ENCODE results near the gene PCBD1. TPM values are rescaled to one million over a fixed set of nuclear protein-coding genes. Genes with fewer than 3 reads are reported as not detected.

The PCBD1 gene
- total and polyA plus RNA-seq, 2 experiments from 2014 or later = 33.3 to 78.5 TPM

DNA sequence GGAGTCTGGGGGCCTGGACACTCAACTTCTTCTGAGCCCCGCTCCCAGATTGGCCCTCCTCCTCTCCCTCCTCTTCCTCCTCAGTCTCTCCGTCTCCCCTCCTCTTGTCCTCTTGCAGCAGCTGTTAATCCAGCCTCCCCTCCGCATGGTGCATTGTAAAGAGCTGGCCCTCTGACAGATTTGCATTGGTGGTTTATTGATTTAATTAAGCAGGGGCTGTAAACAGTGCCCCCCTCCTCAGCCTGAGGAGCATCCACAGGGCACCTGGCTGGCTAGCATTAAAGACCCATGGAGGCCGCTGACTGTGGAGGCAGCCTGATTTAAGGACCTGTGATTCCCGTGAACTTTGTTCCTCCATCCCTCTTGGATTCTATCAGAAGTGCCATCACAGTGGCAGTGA is 28.9 kb upstream of the PCBD1 start:
- TF ChIP-seq ZNF114 (CRISPR knock-in tag; IDR thresholded peaks at IDR 0.05) = no peak
- TF ChIP-seq, protein P1, sequence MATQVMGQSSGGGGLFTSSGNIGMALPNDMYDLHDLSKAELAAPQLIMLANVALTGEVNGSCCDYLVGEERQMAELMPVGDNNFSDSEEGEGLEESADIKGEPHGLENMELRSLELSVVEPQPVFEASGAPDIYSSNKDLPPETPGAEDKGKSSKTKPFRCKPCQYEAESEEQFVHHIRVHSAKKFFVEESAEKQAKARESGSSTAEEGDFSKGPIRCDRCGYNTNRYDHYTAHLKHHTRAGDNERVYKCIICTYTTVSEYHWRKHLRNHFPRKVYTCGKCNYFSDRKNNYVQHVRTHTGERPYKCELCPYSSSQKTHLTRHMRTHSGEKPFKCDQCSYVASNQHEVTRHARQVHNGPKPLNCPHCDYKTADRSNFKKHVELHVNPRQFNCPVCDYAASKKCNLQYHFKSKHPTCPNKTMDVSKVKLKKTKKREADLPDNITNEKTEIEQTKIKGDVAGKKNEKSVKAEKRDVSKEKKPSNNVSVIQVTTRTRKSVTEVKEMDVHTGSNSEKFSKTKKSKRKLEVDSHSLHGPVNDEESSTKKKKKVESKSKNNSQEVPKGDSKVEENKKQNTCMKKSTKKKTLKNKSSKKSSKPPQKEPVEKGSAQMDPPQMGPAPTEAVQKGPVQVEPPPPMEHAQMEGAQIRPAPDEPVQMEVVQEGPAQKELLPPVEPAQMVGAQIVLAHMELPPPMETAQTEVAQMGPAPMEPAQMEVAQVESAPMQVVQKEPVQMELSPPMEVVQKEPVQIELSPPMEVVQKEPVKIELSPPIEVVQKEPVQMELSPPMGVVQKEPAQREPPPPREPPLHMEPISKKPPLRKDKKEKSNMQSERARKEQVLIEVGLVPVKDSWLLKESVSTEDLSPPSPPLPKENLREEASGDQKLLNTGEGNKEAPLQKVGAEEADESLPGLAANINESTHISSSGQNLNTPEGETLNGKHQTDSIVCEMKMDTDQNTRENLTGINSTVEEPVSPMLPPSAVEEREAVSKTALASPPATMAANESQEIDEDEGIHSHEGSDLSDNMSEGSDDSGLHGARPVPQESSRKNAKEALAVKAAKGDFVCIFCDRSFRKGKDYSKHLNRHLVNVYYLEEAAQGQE (IDR thresholded peaks at IDR 0.05; ENCODE audit: unreplicated experiment) = no peak
- H3K79me2 ChIP-seq (replicated peaks; ENCODE audit: insufficient read depth) = no peaks in the 10 kb centered on the region
- H3K9me3 Mint-ChIP-seq = no peaks in the 10 kb centered on the region; the same call in none of the 3 replicates
- H3K4me3 Mint-ChIP-seq = no peak overlapping the region
- H3K9me2 ChIP-seq (ENCODE audit: insufficient read depth) = no peaks in the 10 kb centered on the region
- H3K36me3 ChIP-seq (ENCODE audit: insufficient read depth) = no peaks in the 10 kb centered on the region
- ATAC-seq (no peak), DNase-seq (ENCODE audit: low spot score) (no peak)
- H3F3A ChIP-seq (replicated peaks; ENCODE audit: low read depth) = no peaks in the 10 kb centered on the region
- H3K27ac Mint-ChIP-seq = no peak overlapping the region
- H3K4me3 ChIP-seq = no peak overlapping the region
- no peaks in the 10 kb centered on the region for H3K27me3 ChIP-seq (ENCODE audit: insufficient read depth)
- H3K27ac ChIP-seq (ENCODE audit: low read depth) = no peak overlapping the region
- no peaks in the 10 kb centered on the region for H3K36me3 Mint-ChIP-seq (ENCODE audit: low read depth)
- no peaks in the 10 kb centered on the region for H3K4me1 ChIP-seq (ENCODE audit: insufficient read depth)
- H3K4me2 ChIP-seq = no peak overlapping the region
- peaks cover 3% of the 10 kb centered on the region; the same call in 1 of the 3 replicates for H3K4me1 Mint-ChIP-seq
- H3K27me3 Mint-ChIP-seq (ENCODE audit: insufficient read depth, low read depth, poor library complexity) = peaks cover 2% of the 10 kb centered on the region
- no peaks in the 10 kb centered on the region for H4K20me1 ChIP-seq (replicated peaks; ENCODE audit: insufficient read depth)
- no peak overlapping the region for H2AFZ ChIP-seq

DNA sequence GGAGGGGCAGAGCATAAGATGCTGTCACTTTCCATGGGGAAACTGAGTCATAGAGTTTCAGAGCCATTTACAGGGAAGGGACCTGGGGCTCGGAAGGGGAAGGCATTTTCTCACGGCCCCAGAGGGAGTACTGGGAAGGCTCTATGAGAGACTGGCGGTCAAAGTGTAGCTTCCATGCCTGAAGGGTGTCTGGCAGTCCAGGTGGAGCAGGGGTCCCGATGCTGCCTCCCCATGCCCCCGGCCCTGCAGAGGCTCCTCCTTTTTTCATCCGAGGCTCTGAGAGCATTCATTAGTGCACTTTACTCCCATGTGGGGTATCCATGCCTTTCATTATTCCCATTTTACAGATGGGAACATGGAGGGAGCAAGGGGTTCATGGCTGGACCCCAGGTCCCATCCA is 27.9 kb upstream of the PCBD1 start:
- Mint-ChIP-seq H3K4me3 (no peak overlapping the region), H3K27ac (no peak overlapping the region), H3K36me3 (ENCODE audit: low read depth) (no peaks in the 10 kb centered on the region), H3K9me3 (peaks cover 3% of the 10 kb centered on the region; the same call in 2 of the 3 replicates), H3K4me1 (peaks cover 3% of the 10 kb centered on the region; the same call in 1 of the 3 replicates), H3K27me3 (ENCODE audit: insufficient read depth, low read depth, poor library complexity) (peaks cover 3% of the 10 kb centered on the region)
- Histone ChIP-seq H3K79me2 (replicated peaks; ENCODE audit: insufficient read depth) (no peaks in the 10 kb centered on the region), H3K4me1 (ENCODE audit: insufficient read depth) (no peaks in the 10 kb centered on the region), H3F3A (replicated peaks; ENCODE audit: low read depth) (no peaks in the 10 kb centered on the region), H3K27ac (ENCODE audit: low read depth) (no peak overlapping the region), H3K36me3 (ENCODE audit: insufficient read depth) (no peaks in the 10 kb centered on the region), H3K4me3 (no peak overlapping the region), H3K9me2 (ENCODE audit: insufficient read depth) (no peaks in the 10 kb centered on the region), H4K20me1 (replicated peaks; ENCODE audit: insufficient read depth) (no peaks in the 10 kb centered on the region), H3K4me2 (no peak overlapping the region), H3K27me3 (ENCODE audit: insufficient read depth) (no peaks in the 10 kb centered on the region), H2AFZ (no peak overlapping the region)
- TF ChIP-seq, protein P2, sequence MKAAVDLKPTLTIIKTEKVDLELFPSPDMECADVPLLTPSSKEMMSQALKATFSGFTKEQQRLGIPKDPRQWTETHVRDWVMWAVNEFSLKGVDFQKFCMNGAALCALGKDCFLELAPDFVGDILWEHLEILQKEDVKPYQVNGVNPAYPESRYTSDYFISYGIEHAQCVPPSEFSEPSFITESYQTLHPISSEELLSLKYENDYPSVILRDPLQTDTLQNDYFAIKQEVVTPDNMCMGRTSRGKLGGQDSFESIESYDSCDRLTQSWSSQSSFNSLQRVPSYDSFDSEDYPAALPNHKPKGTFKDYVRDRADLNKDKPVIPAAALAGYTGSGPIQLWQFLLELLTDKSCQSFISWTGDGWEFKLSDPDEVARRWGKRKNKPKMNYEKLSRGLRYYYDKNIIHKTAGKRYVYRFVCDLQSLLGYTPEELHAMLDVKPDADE (IDR thresholded peaks at IDR 0.05) = no peak
- DNase-seq (ENCODE audit: low spot score) (no peak), ATAC-seq (no peak)

DNA sequence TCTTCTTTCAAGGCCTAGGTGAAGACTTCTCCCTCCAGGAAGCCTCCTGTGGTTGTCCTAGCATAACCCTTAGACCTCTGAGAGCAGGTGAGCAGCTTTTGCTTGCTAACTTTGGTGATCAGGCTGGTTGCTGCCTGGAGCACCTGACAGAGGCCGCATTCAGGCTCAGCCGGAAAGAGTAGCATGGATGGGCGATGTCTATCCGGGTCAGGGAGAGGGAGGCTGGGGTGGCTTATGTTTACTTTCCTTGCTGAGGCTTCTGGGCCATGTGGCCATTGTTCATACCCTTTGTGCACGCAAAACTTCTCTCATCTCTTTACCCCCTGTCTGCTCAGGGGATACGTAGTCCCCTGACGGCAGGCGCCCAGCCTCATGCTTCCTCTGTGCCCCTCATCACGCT is 27.4 kb upstream of the PCBD1 start:
- peaks cover 3% of the 10 kb centered on the region; the same call in 2 of the 3 replicates for H3K9me3 Mint-ChIP-seq
- ATAC-seq (no peak), DNase-seq (ENCODE audit: low spot score) (no peak)
- no peak overlapping the region for H3K4me3 Mint-ChIP-seq
- H3K4me3 ChIP-seq = no peak overlapping the region
- H3K4me1 ChIP-seq (ENCODE audit: insufficient read depth) = no peaks in the 10 kb centered on the region
- no peaks in the 10 kb centered on the region for H3F3A ChIP-seq (replicated peaks; ENCODE audit: low read depth)
- H3K36me3 ChIP-seq (ENCODE audit: insufficient read depth) = no peaks in the 10 kb centered on the region
- no peaks in the 10 kb centered on the region for H3K36me3 Mint-ChIP-seq (ENCODE audit: low read depth)
- no peak overlapping the region for H2AFZ ChIP-seq
- no peak overlapping the region for H3K27ac ChIP-seq (ENCODE audit: low read depth)
- no peaks in the 10 kb centered on the region for H3K9me2 ChIP-seq (ENCODE audit: insufficient read depth)
- H3K27me3 ChIP-seq (ENCODE audit: insufficient read depth) = no peaks in the 10 kb centered on the region
- peaks cover 3% of the 10 kb centered on the region; the same call in 1 of the 3 replicates for H3K4me1 Mint-ChIP-seq
- no peaks in the 10 kb centered on the region for H4K20me1 ChIP-seq (replicated peaks; ENCODE audit: insufficient read depth)
- no peak overlapping the region for H3K4me2 ChIP-seq
- no peaks in the 10 kb centered on the region for H3K79me2 ChIP-seq (replicated peaks; ENCODE audit: insufficient read depth)
- no peak overlapping the region for H3K27ac Mint-ChIP-seq
- H3K27me3 Mint-ChIP-seq (ENCODE audit: insufficient read depth, low read depth, poor library complexity) = peaks cover 3% of the 10 kb centered on the region
- TF ChIP-seq JUNB (IDR thresholded peaks at IDR 0.05; ENCODE audit: unreplicated experiment) = no peak
- TF ChIP-seq EZH2phosphoT487 (IDR thresholded peaks at IDR 0.05; ENCODE audit: unreplicated experiment) = no peak
- TF ChIP-seq STAT1 (IDR thresholded peaks at IDR 0.05; ENCODE audit: unreplicated experiment) = no peak
- no peak for TF ChIP-seq ZNF114 (CRISPR knock-in tag; IDR thresholded peaks at IDR 0.05)
- no peak for TF ChIP-seq NANOG (IDR thresholded peaks at IDR 0.05; ENCODE audit: borderline replicate concordance)

Measured in GM23338 (cell line).